Measurements from ENCODE around the gene ADAM12. TPM values are rescaled to one million over a fixed set of nuclear protein-coding genes. Genes with fewer than 3 reads are reported as not detected.

The ADAM12 gene
- total and polyA plus RNA-seq, 2 of the 13 experiments (the other 11 are each of a cell fraction or from before 2014, with no cell fraction given) = not detected

GRCh38 chr10:126376956-126377355 is 11.3 kb downstream of the ADAM12 start:
- H3K4me3 ChIP-seq (replicated peaks in 1 of 3; ENCODE audit: insufficient read depth in 1 of 3, low read depth in 2 of 3, low read length in 3 of 3) = no peak overlapping the region
- FAIRE-seq (no peak), DNase-seq (ENCODE audit: low spot score) (no peak), ATAC-seq (no peak)
- no peaks in the 10 kb centered on the region for H3K36me3 ChIP-seq (replicated peaks in 1 of 2; ENCODE audit: control insufficient read depth in 1 of 2, insufficient read depth in 2 of 2, low read length in 2 of 2)
- intact Hi-C loops (cut with micrococcal nuclease; ENCODE audit: unreplicated experiment) (no loop called here), in situ Hi-C loops (cut with HindIII; ENCODE audit: extremely low pct_ligation_motif_present, low pct_unique_long_range_greater_than_20kb) (loop anchor here (25.0 kb wide), 1 partner anchor 390 kb away; no protein-coding TSS in a partner anchor)
- no peak overlapping the region for H2AFZ ChIP-seq (ENCODE audit: low read length)
- CTCF ChIA-PET (ENCODE audit: low intra/inter-chr PET ratio, low total read pairs) = no interaction called here
- POLR2A ChIA-PET = no interaction called here
- no TSS peak for BruUV-seq (replicated peaks)
- no peak overlapping the region for H3K27ac ChIP-seq (ENCODE audit: extremely low read length, insufficient read depth, low read length)
- H3K9ac ChIP-seq (ENCODE audit: insufficient read depth, low read depth, low read length) = no peak overlapping the region
- H4K20me1 ChIP-seq (ENCODE audit: insufficient read depth, low read length) = no peaks in the 10 kb centered on the region
- H3K4me1 ChIP-seq (ENCODE audit: insufficient read depth, low read length) = no peaks in the 10 kb centered on the region
- H3K79me2 ChIP-seq (ENCODE audit: insufficient read depth, low read length) = no peaks in the 10 kb centered on the region
- no peaks in the 10 kb centered on the region for H3K27me3 ChIP-seq (ENCODE audit: control insufficient read depth in 1 of 2, insufficient read depth in 2 of 2, low read length in 2 of 2)
- WGBS (ENCODE audit: low lambda C conversion rate) = 10% methylated on average over 2 of the region's 2 CpGs
- no peaks in the 10 kb centered on the region for H3K9me3 ChIP-seq (ENCODE audit: low read length)
- no peak overlapping the region for H3K4me2 ChIP-seq (ENCODE audit: low read depth, low read length)
- no peak for TF ChIP-seq PAF1 (CRISPR knock-in tag; IDR thresholded peaks at IDR 0.05)
- TF ChIP-seq ZNF776 (CRISPR knock-in tag; IDR thresholded peaks at IDR 0.05) = no peak
- TF ChIP-seq ZNF317 (CRISPR knock-in tag; IDR thresholded peaks at IDR 0.05) = no peak
- TF ChIP-seq SMC3 (IDR thresholded peaks at IDR 0.05; ENCODE audit: low read length) = no peak
- TF ChIP-seq KLF15 (CRISPR knock-in tag; IDR thresholded peaks at IDR 0.05; ENCODE audit: borderline replicate concordance) = no peak
- TF ChIP-seq, protein P1, sequence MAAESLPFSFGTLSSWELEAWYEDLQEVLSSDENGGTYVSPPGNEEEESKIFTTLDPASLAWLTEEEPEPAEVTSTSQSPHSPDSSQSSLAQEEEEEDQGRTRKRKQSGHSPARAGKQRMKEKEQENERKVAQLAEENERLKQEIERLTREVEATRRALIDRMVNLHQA (CRISPR knock-in tag; IDR thresholded peaks at IDR 0.05) = no peak
- no peak for TF ChIP-seq MIER2 (CRISPR knock-in tag; IDR thresholded peaks at IDR 0.05)
- no peak for TF ChIP-seq ZNF724P (CRISPR knock-in tag; IDR thresholded peaks at IDR 0.05; ENCODE audit: borderline replicate concordance)
- TF ChIP-seq RFX1 (IDR thresholded peaks at IDR 0.05) = no peak
- no peak for TF ChIP-seq SP140L (CRISPR knock-in tag; IDR thresholded peaks at IDR 0.05; ENCODE audit: borderline replicate concordance)
- no peak for TF ChIP-seq HNRNPUL1 (IDR thresholded peaks at IDR 0.05; ENCODE audit: low read depth, low read length)
- TF ChIP-seq RBAK (CRISPR knock-in tag; IDR thresholded peaks at IDR 0.05) = no peak
- TF ChIP-seq PLRG1 (conservative IDR thresholded peaks at IDR 0.05) = no peak
- no peak for TF ChIP-seq RXRA (CRISPR knock-in tag; IDR thresholded peaks at IDR 0.05)
- TF ChIP-seq ZNF205 (CRISPR knock-in tag; IDR thresholded peaks at IDR 0.05) = no peak
